A549 (cell line): Measurements from ENCODE around the gene SERPINB11. TPM values are rescaled to one million over a fixed set of nuclear protein-coding genes. Genes with fewer than 3 reads are reported as not detected.
"Not testable (repeated sequence)": the region's sequence is repeated elsewhere in the genome, so short reads cannot be mapped to it uniquely, and the experiment has no call there.

ENCODE experiments used
- ATAC-seq, 2 experiments: fragments of 200-7000 bp in 1 of 2; fragments of >200 bp in 1 of 2; cut with Nextera tagmentation in 1 of 2; cut with Tn5 transposase in 1 of 2; 3 replicates each; pipeline versions ENCODE4 v1.8.0 to v1.9.1; 2018 to 2020; ENCODE audit warnings: mild to moderate bottlenecking in 1 of 2, moderate library complexity in 1 of 2
- CTCF ChIA-PET: fragments of 300-600 bp; sonication (Branson Sonifier 250); formaldehyde crosslinking; extraction: SDS; loops from one replicate; lab custom pipeline; 2021; ENCODE audit warnings: antibody characterized with exemption, inconsistent platforms; lab: Yijun Ruan, JAX
- POLR2A ChIA-PET: fragments of 350-600 bp; formaldehyde crosslinking; extraction: SDS; loops from one replicate; lab custom pipeline; 2021; ENCODE audit warnings: antibody characterized with exemption, inconsistent platforms; lab: Yijun Ruan, JAX
- DNase-seq, 2 experiments: peaks; one replicate each; pipeline versions ENCODE4 v3.0.0 to v3.0.0-alpha.2; 2011 to 2016; ENCODE audit warnings: low read depth in 1 of 2, low spot score in 1 of 2
- FAIRE-seq: peaks from 2 replicates; lab custom pipeline; 2011; peaks lifted over from hg19 to GRCh38; lab: Jason Lieb, UNC
- H3K27ac ChIP-seq, 2 experiments: fragments of >200 bp; sonication (Bioruptor Twin); formaldehyde crosslinking; 3 replicates each; pipeline ENCODE4 v1.5.1; 2016 to 2017
- H3K4me1 ChIP-seq: fragments of >200 bp; sonication (Bioruptor Twin); formaldehyde crosslinking; 3 replicates; pipeline ENCODE4 v1.6.1; 2016
- H3K4me2 ChIP-seq: fragments of >200 bp; sonication (Bioruptor Twin); formaldehyde crosslinking; 3 replicates; pipeline ENCODE4 v1.6.1; 2016
- H3K4me3 ChIP-seq: fragments of >200 bp; sonication (Bioruptor Twin); formaldehyde crosslinking; 3 replicates; pipeline ENCODE4 v1.5.1; 2016
- H3K9me3 ChIP-seq: fragments of >200 bp; sonication (Bioruptor Twin); formaldehyde crosslinking; 3 replicates; pipeline ENCODE4 v1.6.1; 2016
- CBX2 ChIP-seq: fragments of 200-600 bp; sonication (generic); IDR thresholded peaks from 2 replicates; pipeline ENCODE4 v1.6.1; 2016; ENCODE audit warnings: low read depth, mild to moderate bottlenecking, borderline replicate concordance
- CBX8 ChIP-seq: fragments of 200-600 bp; sonication (generic); IDR thresholded peaks from 2 replicates; pipeline ENCODE4 v1.6.1; 2016
- E2F6 ChIP-seq: IDR thresholded peaks from 2 replicates; pipeline ENCODE4 v1.6.1; 2012; ENCODE audit warnings: low read depth, borderline replicate concordance
- EHF ChIP-seq: fragments of 250-450 bp; sonication (Bioruptor Pico); IDR thresholded peaks from 2 replicates; pipeline ENCODE4 v1.5.0; 2020; ENCODE audit warnings: mild to moderate bottlenecking
- ESRRA ChIP-seq: fragments of 150-350 bp; IDR thresholded peaks from 2 replicates; pipeline ENCODE4 v1.6.1; 2014; ENCODE audit warnings: mild to moderate bottlenecking, low read length, borderline replicate concordance
- FOSB ChIP-seq: fragments of 250-450 bp; sonication (Bioruptor Pico); IDR thresholded peaks from 2 replicates; pipeline ENCODE4 v1.5.0; 2020; ENCODE audit warnings: mild to moderate bottlenecking, moderate library complexity
- FOXS1 ChIP-seq: fragments of 250-450 bp; sonication (Bioruptor Pico); IDR thresholded peaks from 2 replicates; pipeline ENCODE4 v1.5.0; 2020; ENCODE audit warnings: mild to moderate bottlenecking, moderate library complexity
- GATA3 ChIP-seq: IDR thresholded peaks from 2 replicates; pipeline ENCODE4 v1.6.1; 2012; ENCODE audit warnings: borderline replicate concordance
- HOXB13 ChIP-seq: fragments of 250-450 bp; sonication (Bioruptor Pico); IDR thresholded peaks from 2 replicates; pipeline ENCODE4 v1.5.0; 2020; ENCODE audit warnings: low read depth, mild to moderate bottlenecking, moderate library complexity
- KDM5A ChIP-seq: fragments of 200-600 bp; sonication (generic); IDR thresholded peaks from 2 replicates; pipeline ENCODE4 v1.6.1; 2016; ENCODE audit warnings: antibody characterized with exemption, mild to moderate bottlenecking
- SMC3 ChIP-seq: fragments of >200 bp; sonication (Bioruptor Twin); formaldehyde crosslinking; IDR thresholded peaks from 3 replicates; pipeline ENCODE4 v1.6.1; 2018; ENCODE audit warnings: inconsistent platforms
- WGBS: methylation state at CpG from one replicate; pipeline ENCODE4 v1.1.6; 2017; ENCODE audit errors: missing lambda C conversion rate; 5-methylcytosine and 5-hydroxymethylcytosine counted together
- polyA plus RNA-seq, 4 experiments: library from polyadenylated mRNA; depleted of rRNA in 3 of 4; stranded (reverse); fragments of >200 nt; fragmentation: RNase III in 1 of 4; extraction: RNeasy Plus Mini Kit Qiagen cat#74134 plus additional on column Dnase treatment in 1 of 4; gene quantifications; 2 replicates in 3 of 4; 3 replicates in 1 of 4; pipeline ENCODE4 v1.2.3, GENCODE V29; 2011 to 2017
- TF ChIP-seq, protein P1 (sequence below): fragments of 250-450 bp; sonication (Bioruptor Pico); IDR thresholded peaks from 2 replicates; pipeline ENCODE4 v1.5.0; 2021; ENCODE audit warnings: mild to moderate bottlenecking, moderate library complexity, borderline replicate concordance
- TF ChIP-seq, protein P2 (sequence below): fragments of 200-600 bp; sonication (generic); IDR thresholded peaks from 2 replicates; pipeline ENCODE4 v1.6.1; 2016; ENCODE audit warnings: antibody characterized with exemption, mild to moderate bottlenecking, moderate library complexity
- TF ChIP-seq, protein P3 (sequence below): fragments of 250-450 bp; sonication (Bioruptor Pico); IDR thresholded peaks from 2 replicates; pipeline ENCODE4 v1.5.0; 2020; ENCODE audit warnings: low read depth, mild to moderate bottlenecking, moderate library complexity

Gene SERPINB11
- polyA plus RNA-seq, 2 of the 4 experiments (the other 2 are of a cell fraction): 0.22 TPM; not detected in 1

DNA sequence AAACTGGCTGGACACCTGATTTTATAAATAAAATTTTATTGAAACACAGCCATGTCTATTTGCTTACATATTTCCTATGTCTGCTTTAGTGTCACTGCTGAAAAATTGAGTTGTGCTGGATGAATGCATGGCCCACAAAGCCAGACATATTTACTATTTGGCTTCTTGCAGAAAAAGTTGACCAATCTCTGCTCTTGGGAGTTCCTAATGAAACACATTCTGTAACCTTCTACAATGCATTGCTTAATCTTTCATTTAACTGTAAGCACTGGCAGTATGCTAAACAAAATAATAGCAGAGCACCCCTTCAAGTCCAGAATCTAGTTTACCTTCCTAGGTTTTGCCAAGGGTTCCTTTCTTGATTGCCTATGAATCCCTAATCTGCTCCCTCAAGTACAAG, 54.8 kb downstream of the SERPINB11 start:
- TF ChIP-seq CBX8 (no peak), KDM5A (no peak), CBX2 (no peak), SMC3 (no peak), E2F6 (no peak), FOSB (CRISPR knock-in tag) (no peak)
- TF ChIP-seq, protein P1, sequence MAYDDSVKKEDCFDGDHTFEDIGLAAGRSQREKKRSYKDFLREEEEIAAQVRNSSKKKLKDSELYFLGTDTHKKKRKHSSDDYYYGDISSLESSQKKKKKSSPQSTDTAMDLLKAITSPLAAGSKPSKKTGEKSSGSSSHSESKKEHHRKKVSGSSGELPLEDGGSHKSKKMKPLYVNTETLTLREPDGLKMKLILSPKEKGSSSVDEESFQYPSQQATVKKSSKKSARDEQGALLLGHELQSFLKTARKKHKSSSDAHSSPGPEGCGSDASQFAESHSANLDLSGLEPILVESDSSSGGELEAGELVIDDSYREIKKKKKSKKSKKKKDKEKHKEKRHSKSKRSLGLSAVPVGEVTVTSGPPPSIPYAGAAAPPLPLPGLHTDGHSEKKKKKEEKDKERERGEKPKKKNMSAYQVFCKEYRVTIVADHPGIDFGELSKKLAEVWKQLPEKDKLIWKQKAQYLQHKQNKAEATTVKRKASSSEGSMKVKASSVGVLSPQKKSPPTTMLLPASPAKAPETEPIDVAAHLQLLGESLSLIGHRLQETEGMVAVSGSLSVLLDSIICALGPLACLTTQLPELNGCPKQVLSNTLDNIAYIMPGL (CRISPR knock-in tag): no peak
- TF ChIP-seq, protein P2, sequence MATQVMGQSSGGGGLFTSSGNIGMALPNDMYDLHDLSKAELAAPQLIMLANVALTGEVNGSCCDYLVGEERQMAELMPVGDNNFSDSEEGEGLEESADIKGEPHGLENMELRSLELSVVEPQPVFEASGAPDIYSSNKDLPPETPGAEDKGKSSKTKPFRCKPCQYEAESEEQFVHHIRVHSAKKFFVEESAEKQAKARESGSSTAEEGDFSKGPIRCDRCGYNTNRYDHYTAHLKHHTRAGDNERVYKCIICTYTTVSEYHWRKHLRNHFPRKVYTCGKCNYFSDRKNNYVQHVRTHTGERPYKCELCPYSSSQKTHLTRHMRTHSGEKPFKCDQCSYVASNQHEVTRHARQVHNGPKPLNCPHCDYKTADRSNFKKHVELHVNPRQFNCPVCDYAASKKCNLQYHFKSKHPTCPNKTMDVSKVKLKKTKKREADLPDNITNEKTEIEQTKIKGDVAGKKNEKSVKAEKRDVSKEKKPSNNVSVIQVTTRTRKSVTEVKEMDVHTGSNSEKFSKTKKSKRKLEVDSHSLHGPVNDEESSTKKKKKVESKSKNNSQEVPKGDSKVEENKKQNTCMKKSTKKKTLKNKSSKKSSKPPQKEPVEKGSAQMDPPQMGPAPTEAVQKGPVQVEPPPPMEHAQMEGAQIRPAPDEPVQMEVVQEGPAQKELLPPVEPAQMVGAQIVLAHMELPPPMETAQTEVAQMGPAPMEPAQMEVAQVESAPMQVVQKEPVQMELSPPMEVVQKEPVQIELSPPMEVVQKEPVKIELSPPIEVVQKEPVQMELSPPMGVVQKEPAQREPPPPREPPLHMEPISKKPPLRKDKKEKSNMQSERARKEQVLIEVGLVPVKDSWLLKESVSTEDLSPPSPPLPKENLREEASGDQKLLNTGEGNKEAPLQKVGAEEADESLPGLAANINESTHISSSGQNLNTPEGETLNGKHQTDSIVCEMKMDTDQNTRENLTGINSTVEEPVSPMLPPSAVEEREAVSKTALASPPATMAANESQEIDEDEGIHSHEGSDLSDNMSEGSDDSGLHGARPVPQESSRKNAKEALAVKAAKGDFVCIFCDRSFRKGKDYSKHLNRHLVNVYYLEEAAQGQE: no peak
- TF ChIP-seq, protein P3, sequence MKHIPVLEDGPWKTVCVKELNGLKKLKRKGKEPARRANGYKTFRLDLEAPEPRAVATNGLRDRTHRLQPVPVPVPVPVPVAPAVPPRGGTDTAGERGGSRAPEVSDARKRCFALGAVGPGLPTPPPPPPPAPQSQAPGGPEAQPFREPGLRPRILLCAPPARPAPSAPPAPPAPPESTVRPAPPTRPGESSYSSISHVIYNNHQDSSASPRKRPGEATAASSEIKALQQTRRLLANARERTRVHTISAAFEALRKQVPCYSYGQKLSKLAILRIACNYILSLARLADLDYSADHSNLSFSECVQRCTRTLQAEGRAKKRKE (CRISPR knock-in tag): no peak
- TF ChIP-seq, all 56 proteins: peak for 0
- Histone ChIP-seq H3K4me3 (no peak overlapping the region), H3K9me3 (no peaks in the 10 kb centered on the region), H3K4me2 (no peak overlapping the region), H3K4me1 (no peaks in the 10 kb centered on the region), H3K27ac (no peak overlapping the region)
- FAIRE-seq (no peak), ATAC-seq (no peak), DNase-seq (no peak)
- ChIA-PET POLR2A (no interaction called here), CTCF (interaction anchor here (1.2 kb wide), 1 partner anchor 239 kb away, joined by 3 read pairs; no protein-coding TSS in a partner anchor)

DNA sequence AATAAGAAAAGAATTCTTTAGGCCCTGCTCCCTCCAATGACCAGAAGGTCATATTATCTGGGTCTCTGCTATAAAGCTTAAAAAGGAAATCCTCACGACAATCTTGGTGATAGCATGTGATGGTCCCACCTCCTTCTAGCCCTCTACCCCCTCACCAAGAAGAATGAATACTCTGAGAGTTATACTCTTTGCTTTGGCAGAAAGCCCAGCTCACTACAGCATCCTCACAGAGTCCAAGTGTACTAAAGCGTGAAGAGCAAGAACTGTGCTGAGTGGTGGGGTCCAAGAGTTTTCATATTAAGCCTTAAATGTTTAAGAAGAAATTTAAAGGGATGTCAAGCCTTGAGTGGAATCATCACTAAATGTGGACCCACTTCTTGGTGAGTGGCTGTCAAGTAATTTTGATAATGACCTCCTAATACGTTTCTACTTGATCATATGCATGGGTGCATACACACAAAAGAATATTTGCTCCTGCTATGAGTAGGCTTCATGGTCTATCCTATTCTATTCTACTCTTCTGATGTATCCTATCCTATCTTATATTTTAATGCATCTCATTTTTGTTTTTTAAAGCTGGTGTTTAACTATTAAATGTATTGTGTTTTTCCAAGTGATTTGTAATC, 56.0 kb downstream of the SERPINB11 start:
- no peak overlapping the region for H3K4me2 ChIP-seq
- TF ChIP-seq HOXB13 (no peak), ESRRA (no peak), GATA3 (no peak), FOXS1 (CRISPR knock-in tag) (no peak), EHF (CRISPR knock-in tag) (no peak), SMC3 (no peak)
- TF ChIP-seq, protein P2: no peak
- H3K27ac ChIP-seq: no peak overlapping the region
- no peaks in the 10 kb centered on the region for H3K4me1 ChIP-seq
- DNase-seq: no peak
- ChIA-PET POLR2A (no interaction called here), CTCF (no interaction called here)
- WGBS: 23% methylated on average over 3 of the region's 3 CpGs
- H3K4me3 ChIP-seq: no peak overlapping the region
- ATAC-seq: no peak
- H3K9me3 ChIP-seq: no peaks in the 10 kb centered on the region
- FAIRE-seq: no peak

- H3K4me2 ChIP-seq, DNase-seq, H3K4me3 ChIP-seq, POLR2A ChIA-PET, H3K27ac ChIP-seq, H3K4me1 ChIP-seq, FAIRE-seq, CTCF ChIA-PET, ATAC-seq, H3K9me3 ChIP-seq: not testable (repeated sequence)
- WGBS: 48% methylated on average over 2 of the region's 2 CpGs
These were observed 57.0 kb downstream of the SERPINB11 start for GRCh38 chr18:63759786-63760185.
